ENCODE data around the gene USP30.
"Not testable (repeated sequence)": the region's sequence is repeated elsewhere in the genome, so short reads cannot be mapped to it uniquely, and the experiment has no call there.

Gene USP30

DNA sequence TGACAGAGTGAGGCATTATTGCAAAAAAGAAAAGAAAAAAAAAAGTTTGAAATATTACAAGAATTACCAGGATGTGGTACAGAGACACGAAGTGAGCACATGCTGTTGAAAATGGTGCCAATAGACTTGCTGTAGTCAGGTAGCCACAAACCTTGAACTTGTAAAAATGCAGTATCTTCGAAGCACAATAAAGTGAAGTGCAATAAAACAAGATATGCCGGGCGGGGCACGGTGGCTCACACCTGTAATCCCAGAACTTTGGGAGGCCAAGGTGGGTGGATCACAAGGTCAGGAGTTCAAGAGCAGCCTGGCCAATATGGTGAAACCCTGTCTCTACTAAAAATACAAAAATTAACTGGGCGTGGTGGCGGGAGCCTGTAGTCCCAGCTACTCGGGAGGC is 2.6 kb upstream of the USP30 start:
- not testable (repeated sequence) for DNase-seq

GRCh38 chr12:109052097-109052413 is 321 bp upstream of the USP30 start:
- DNase-seq = no peak

DNA sequence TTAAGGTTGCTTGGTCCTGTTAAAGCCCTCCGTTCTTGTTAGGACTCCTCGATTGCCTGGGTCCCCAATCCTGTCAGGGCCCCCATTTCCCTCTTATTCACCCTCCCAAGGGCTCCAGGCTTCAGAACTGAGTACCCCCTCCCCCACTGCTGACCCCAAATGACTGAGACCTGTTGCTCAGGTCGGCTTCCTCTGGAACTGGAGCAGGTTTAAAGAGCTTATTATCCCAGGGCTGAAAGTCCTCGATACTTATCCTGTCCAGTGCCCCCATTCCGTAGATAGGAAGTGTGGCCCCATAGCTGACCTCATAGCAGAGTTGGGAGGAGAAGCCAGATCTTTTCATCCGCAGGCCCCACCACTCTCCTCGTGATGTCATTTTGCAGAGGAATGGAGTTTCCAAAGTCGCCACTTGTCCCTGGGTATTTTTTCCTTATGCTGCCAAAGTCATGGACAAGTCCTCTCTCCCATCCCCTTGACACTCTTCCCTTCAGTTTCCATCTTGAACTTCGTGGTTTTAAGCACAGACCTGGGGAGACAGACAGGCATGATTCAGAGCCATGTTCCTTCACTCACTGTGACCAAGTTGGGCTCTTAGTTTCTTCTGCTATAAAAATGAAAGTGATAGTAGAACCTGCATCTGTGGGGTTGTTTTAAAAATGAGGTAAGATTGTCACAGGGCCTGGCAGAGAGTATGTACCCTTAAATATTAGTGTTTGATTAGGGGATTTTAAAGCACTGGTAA is 1.2 kb downstream of the USP30 start:
- no peak for DNase-seq

DNA sequence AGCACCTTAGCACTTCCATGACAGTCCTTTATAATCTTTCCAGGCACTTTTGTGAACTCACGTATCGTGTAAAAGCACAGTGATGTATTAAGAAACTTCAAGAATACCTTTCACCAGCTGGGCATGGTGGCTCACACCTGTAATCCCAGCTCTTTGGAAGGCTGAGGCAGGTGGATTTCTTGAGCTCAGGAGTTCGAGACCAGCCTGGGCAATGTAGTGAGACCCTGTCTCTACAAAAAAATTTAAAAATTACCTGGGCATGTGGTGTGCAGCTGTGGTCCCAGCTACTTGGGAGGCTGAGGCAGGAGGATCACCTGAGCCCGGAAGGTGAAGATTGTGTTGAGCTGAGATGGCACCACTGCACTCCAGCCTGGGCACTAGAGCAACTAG is 1.7 kb downstream of the USP30 start:
- DNase-seq = not testable (repeated sequence)

DNA sequence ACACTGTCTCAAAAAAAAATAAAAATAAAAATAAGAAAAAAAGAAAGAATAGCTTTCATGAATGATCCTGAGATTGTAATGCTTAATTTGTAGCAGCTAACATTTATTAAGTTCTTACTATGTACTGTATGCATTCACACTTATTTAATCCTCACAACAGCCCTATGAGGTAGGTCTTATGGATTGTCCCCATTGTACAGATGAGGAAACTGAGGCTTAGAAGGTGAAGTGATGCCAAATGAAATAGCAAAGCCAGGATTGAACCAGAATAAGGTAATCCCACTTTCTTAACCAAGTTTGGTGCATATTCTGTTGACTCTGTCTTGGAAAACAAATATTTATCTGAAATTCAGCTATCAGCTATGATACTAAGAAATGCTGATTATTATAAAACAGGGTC is 2.1 kb downstream of the USP30 start:
- DNase-seq = no peak

DNA sequence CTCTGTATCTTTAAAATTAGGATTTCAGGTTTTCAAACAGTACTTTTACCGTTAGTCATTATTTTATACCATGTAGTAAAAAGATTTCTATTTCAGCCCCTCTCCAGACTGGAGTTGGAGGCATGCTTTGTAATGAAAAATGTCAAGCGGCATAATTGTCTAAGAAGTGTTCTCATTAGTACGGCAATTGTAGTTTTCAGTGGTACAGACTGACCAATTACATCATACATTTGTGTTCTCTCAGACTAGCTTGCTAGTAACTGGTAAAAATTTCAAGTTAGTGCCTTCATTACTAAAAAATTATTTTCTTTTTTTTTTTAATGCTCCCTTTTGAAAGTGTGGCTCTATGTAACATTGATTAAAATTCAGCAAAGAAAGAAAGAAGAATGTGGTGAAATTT is 4.5 kb downstream of the USP30 start:
- DNase-seq = peak in 1 of 56 donors; percentile 26

GRCh38 chr12:109057376-109057775 is 5.0 kb downstream of the USP30 start:
- DNase-seq = peak in 1 of 56 donors; percentile 23

DNA sequence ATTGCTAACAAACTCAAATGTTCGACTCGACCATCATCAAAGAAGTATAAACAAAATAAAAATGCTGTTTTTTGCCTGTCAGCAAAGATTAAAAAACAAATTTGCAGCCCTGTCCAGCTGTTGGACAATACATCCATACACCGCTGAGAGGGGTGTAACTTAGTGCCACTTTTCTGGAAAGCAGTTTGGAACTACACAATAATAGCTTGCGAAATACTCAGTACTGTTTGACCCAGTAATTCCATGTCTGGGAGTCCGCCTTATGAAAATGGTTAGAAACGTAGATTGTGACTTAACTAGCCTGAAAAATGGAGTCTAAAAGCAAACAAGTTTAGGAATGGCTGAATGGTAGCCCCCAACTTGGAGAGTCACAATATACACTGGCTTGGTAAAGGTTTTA is 6.4 kb downstream of the USP30 start:
- DNase-seq = no peak

GRCh38 chr12:109064143-109064542 is 11.8 kb downstream of the USP30 start:
- no peak for DNase-seq

GRCh38 chr12:109065154-109065852 is 12.9 kb downstream of the USP30 start:
- DNase-seq = no peak

- no peak for DNase-seq
These were observed 13.4 kb downstream of the USP30 start for GRCh38 chr12:109065853-109066193.

- DNase-seq = no peak
These were observed 17.2 kb downstream of the USP30 start for GRCh38 chr12:109069307-109070271.

DNA sequence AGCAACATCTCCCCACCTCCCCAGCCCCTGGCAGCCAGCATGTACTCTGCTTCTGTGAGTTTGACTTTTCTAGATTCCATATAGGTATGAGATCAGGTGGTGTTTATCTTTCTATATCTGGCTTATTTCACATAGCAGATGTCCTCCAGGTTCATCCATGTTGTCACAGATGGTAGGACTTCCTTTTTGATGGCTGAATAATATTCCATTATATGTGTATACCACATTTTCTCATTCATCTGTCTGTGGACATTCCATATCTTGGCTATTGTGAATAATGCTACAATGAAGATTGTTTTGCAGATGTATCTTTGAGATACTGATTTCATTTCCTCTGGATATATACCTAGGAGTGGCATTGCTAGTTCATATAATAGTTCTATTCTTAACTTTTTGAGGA is 22.5 kb downstream of the USP30 start:
- no peak for DNase-seq

DNA sequence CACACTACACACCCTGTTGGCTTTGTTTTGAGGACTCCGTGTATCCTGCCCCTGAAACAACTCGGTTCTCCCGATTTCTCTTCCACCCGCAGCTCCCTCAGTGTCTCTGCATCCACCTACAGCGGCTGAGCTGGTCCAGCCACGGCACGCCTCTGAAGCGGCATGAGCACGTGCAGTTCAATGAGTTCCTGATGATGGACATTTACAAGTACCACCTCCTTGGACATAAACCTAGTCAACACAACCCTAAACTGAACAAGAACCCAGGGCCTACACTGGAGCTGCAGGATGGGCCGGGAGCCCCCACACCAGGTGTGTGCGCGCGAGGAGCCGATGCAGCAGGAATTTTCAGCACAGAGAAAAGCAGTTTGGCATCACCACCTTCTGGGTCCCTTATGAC is 30.4 kb downstream of the USP30 start:
- peak in 5 of 56 donors; percentile 4 to 35 (median 13) for DNase-seq

- DNase-seq = no peak
These were observed 32.0 kb downstream of the USP30 start for GRCh38 chr12:109084425-109084824.

DNA sequence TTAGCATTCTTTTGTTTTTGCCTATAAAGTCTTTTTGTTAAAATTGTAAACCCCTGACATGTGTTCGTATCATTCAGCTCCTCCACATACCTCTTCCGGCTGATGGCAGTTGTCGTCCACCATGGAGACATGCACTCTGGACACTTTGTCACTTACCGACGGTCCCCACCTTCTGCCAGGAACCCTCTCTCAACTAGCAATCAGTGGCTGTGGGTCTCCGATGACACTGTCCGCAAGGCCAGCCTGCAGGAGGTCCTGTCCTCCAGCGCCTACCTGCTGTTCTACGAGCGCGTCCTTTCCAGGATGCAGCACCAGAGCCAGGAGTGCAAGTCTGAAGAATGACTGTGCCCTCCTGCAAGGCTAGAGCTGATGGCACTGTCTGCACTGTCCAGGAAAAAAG is 33.2 kb downstream of the USP30 start:
- no peak for DNase-seq

DNA sequence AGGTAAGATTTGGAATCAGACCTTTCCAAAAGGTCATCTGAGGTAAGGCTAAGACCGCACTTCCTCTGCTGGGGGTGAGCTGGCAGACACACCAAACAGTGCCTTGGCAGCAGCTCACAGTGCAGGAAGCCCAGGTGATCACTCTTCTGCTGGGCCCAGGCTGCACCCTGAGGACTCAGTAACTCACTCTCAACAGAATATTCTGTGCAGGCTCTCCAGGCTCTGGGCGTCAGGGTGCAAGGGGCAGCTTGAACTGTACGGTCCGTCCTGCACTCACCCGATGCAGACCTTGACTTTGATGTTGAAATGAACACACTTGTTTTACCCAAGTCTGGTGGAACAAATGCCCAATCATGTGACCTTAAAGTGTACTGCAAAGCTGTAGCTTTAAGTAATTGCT is 34.9 kb downstream of the USP30 start:
- DNase-seq = no peak

- DNase-seq = no peak
These were observed 36.4 kb downstream of the USP30 start for GRCh38 chr12:109088818-109089217.

GRCh38 chr12:109089683-109090082 is 37.3 kb downstream of the USP30 start:
- DNase-seq = no peak

GRCh38 chr12:109092497-109093021 is 40.2 kb downstream of the USP30 start:
- DNase-seq = no peak

GRCh38 chr12:109093022-109093918 is 40.9 kb downstream of the USP30 start, which contains the start of gene ALKBH2:
TSS of gene ALKBH2 (minus strand) at chr12:109093472. CDS start at chr12:109092786, 686 bp downstream.
- DNase-seq = peak; percentile 39 to 97 (median 84)

Data from amygdala (tissue), 56 donors.